T-helper 17 cell (primary cell): Measurements from ENCODE around the gene PRDM1. TPM values are rescaled to one million over a fixed set of nuclear protein-coding genes. Genes with fewer than 3 reads are reported as not detected.

Source experiments
- ATAC-seq: fragments of 150-1000 bp; cut with Tn5 transposase; 2 replicates; pipeline ENCODE4 v1.10.0; 2021; ENCODE audit warnings: mild to moderate bottlenecking, moderate library complexity
- DNase-seq, 3 donors: peaks; one replicate each; pipeline versions ENCODE4 v3.0.0 to v3.0.0-alpha.2; 2020 to 2021
- H3K9me3 ChIP-seq: one replicate; pipeline ENCODE4 v1.7.0; 2013; ENCODE audit warnings: low read length, mild to moderate bottlenecking; ENCODE audit not compliant: control insufficient read depth, poor library complexity, severe bottlenecking
- H3K27ac Mint-ChIP-seq: one replicate; pipeline ENCODE4 v1.8.0; 2022; ENCODE audit warnings: mild to moderate bottlenecking, moderate library complexity, mixed read lengths
- H3K27me3 Mint-ChIP-seq: one replicate; pipeline ENCODE4 v1.8.0; 2022; ENCODE audit warnings: mixed read lengths
- H3K36me3 Mint-ChIP-seq: one replicate; pipeline ENCODE4 v1.8.0; 2022; ENCODE audit warnings: low read depth, mixed read lengths
- H3K4me1 Mint-ChIP-seq: one replicate; pipeline ENCODE4 v1.8.0; 2022; ENCODE audit warnings: mild to moderate bottlenecking, mixed read lengths
- H3K4me3 Mint-ChIP-seq: one replicate; pipeline ENCODE4 v1.8.0; 2022; ENCODE audit warnings: mild to moderate bottlenecking, moderate library complexity, mixed read lengths
- total RNA-seq, 4 donors: library from RNA in 2 of 4; stranded (reverse) in 2 of 4; gene quantifications; one replicate each; pipeline ENCODE4 v1.2.3 and lab custom pipeline; 2022 to 2026

PRDM1 gene
- total RNA-seq, 2 donors from 2014 or later = 122 to 141 TPM

DNA sequence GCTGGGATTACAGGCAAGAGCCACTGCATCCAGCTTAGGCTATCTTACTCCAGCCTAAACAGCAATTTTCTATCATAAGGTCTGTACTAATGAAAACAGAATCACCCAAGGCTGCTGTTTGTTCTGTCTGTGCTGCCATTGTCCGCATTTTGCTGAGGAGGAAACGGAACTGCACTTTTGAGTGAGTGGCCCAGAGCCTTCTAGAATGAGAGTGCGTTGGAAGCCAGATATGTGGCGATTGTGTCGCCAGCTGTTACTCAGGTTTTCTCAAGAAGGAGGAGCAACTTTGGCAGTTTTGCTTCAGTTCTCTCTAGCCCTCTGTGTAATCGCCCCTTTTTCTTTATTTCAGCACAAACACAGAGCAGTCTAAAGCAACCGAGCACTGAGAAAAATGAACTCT, 18.3 kb downstream of the PRDM1 start:
- Mint-ChIP-seq H3K4me3 (peak overlapping the region; percentile 99), H3K36me3 (peaks cover 34% of the 10 kb centered on the region), H3K4me1 (peaks cover 50% of the 10 kb centered on the region), H3K27ac (peak overlapping the region; percentile 98), H3K27me3 (no peaks in the 10 kb centered on the region)
- no peak for ATAC-seq
- DNase-seq = no peak
- H3K9me3 ChIP-seq = no peaks in the 10 kb centered on the region

GRCh38 chr6:106104941-106105340, 18.8 kb downstream of the PRDM1 start:
- H3K4me3 Mint-ChIP-seq = peak overlapping the region; percentile 99
- ATAC-seq (no peak), DNase-seq (no peak)
- H3K27me3 Mint-ChIP-seq = no peaks in the 10 kb centered on the region
- H3K36me3 Mint-ChIP-seq = peaks cover 34% of the 10 kb centered on the region
- H3K27ac Mint-ChIP-seq = peak overlapping the region; percentile 98
- no peaks in the 10 kb centered on the region for H3K9me3 ChIP-seq
- peaks cover 50% of the 10 kb centered on the region for H3K4me1 Mint-ChIP-seq

GRCh38 chr6:106105493-106105892, 19.4 kb downstream of the PRDM1 start:
- peak overlapping the region; percentile 99 for H3K4me3 Mint-ChIP-seq
- DNase-seq = no peak
- no peaks in the 10 kb centered on the region for H3K27me3 Mint-ChIP-seq
- H3K9me3 ChIP-seq = no peaks in the 10 kb centered on the region
- peaks cover 51% of the 10 kb centered on the region for H3K4me1 Mint-ChIP-seq
- H3K27ac Mint-ChIP-seq = peak overlapping the region; percentile 98
- H3K36me3 Mint-ChIP-seq = peaks cover 34% of the 10 kb centered on the region
- no peak for ATAC-seq

GRCh38 chr6:106106276-106107042, 20.3 kb downstream of the PRDM1 start:
- ATAC-seq (no peak), DNase-seq (no peak)
- no peaks in the 10 kb centered on the region for H3K9me3 ChIP-seq
- Mint-ChIP-seq H3K27me3 (no peaks in the 10 kb centered on the region), H3K4me1 (peaks cover 50% of the 10 kb centered on the region), H3K4me3 (peak overlapping the region; percentile 79), H3K36me3 (peaks cover 28% of the 10 kb centered on the region), H3K27ac (peak overlapping the region; percentile 86)

DNA sequence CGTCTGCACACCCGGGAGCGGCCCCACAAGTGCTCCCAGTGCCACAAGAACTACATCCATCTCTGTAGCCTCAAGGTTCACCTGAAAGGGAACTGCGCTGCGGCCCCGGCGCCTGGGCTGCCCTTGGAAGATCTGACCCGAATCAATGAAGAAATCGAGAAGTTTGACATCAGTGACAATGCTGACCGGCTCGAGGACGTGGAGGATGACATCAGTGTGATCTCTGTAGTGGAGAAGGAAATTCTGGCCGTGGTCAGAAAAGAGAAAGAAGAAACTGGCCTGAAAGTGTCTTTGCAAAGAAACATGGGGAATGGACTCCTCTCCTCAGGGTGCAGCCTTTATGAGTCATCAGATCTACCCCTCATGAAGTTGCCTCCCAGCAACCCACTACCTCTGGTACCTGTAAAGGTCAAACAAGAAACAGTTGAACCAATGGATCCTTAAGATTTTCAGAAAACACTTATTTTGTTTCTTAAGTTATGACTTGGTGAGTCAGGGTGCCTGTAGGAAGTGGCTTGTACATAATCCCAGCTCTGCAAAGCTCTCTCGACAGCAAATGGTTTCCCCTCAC, 21.0 kb downstream of the PRDM1 start:
- no peak for DNase-seq
- Mint-ChIP-seq H3K36me3 (peaks cover 24% of the 10 kb centered on the region), H3K4me3 (peak overlapping the region; percentile 79), H3K27ac (peak overlapping the region; percentile 86), H3K4me1 (peaks cover 53% of the 10 kb centered on the region), H3K27me3 (no peaks in the 10 kb centered on the region)
- no peak for ATAC-seq
- no peaks in the 10 kb centered on the region for H3K9me3 ChIP-seq

DNA sequence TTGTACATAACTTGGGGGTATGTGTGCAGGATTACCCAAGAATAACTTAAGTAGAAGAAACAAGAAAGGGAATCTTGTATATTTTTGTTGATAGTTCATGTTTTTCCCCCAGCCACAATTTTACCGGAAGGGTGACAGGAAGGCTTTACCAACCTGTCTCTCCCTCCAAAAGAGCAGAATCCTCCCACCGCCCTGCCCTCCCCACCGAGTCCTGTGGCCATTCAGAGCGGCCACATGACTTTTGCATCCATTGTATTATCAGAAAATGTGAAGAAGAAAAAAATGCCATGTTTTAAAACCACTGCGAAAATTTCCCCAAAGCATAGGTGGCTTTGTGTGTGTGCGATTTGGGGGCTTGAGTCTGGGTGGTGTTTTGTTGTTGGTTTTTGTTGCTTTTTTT, 22.0 kb downstream of the PRDM1 start:
- Mint-ChIP-seq H3K27ac (peak overlapping the region; percentile 93), H3K4me3 (peak overlapping the region; percentile 51), H3K36me3 (peaks cover 22% of the 10 kb centered on the region)

DNA sequence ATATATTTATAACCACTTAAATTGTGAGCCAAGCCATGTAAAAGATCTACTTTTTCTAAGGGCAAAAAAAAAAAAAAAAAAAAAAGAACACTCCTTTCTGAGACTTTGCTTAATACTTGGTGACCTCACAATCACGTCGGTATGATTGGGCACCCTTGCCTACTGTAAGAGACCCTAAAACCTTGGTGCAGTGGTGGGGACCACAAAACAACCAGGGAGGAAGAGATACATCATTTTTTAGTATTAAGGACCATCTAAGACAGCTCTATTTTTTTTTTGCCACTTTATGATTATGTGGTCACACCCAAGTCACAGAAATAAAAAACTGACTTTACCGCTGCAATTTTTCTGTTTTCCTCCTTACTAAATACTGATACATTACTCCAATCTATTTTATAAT, 22.9 kb downstream of the PRDM1 start:
- Mint-ChIP-seq H3K4me3 (no peak overlapping the region), H3K36me3 (peaks cover 21% of the 10 kb centered on the region)

More for the DNA sequence above, 22.0 kb downstream of the PRDM1 start:
- DNase-seq (no peak), ATAC-seq (no peak)
- Mint-ChIP-seq H3K27me3 (no peaks in the 10 kb centered on the region), H3K4me1 (peaks cover 54% of the 10 kb centered on the region)
- H3K9me3 ChIP-seq = no peaks in the 10 kb centered on the region

GRCh38 chr6:106110164-106110826, 24.2 kb downstream of the PRDM1 start:
- H3K4me1 Mint-ChIP-seq = peaks cover 58% of the 10 kb centered on the region
- H3K9me3 ChIP-seq = no peaks in the 10 kb centered on the region
- no peak for DNase-seq
- ATAC-seq = no peak
- no peaks in the 10 kb centered on the region for H3K27me3 Mint-ChIP-seq
- peak overlapping the region; percentile 93 for H3K27ac Mint-ChIP-seq
- peaks cover 14% of the 10 kb centered on the region for H3K36me3 Mint-ChIP-seq
- H3K4me3 Mint-ChIP-seq = no peak overlapping the region

More for the DNA sequence above, 22.9 kb downstream of the PRDM1 start:
- Mint-ChIP-seq H3K27ac (peak overlapping the region; percentile 93), H3K27me3 (no peaks in the 10 kb centered on the region), H3K4me1 (peaks cover 54% of the 10 kb centered on the region)
- DNase-seq = no peak
- no peaks in the 10 kb centered on the region for H3K9me3 ChIP-seq
- no peak for ATAC-seq

DNA sequence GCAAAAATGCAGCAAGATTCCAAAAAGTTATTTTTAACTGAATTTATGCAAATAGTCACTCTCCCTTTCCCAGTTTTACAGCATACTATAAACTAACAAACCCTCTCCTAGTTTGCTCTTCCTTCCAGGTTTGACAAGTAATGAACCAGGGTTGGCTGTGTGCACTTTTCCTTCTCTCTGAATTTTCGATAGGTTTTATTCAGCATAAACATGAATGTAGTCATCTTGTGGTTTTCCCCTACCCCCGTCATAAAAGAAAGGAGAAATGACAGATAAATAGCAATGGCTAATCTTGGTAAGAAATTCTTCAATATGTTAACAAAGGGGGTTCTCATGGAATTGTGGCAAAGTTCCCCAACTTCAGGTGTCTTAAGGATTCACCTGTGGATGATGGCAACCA, 26.3 kb downstream of the PRDM1 start:
- H3K9me3 ChIP-seq = no peaks in the 10 kb centered on the region
- Mint-ChIP-seq H3K27me3 (no peaks in the 10 kb centered on the region), H3K4me1 (peaks cover 58% of the 10 kb centered on the region), H3K36me3 (peaks cover 7% of the 10 kb centered on the region), H3K4me3 (peak overlapping the region; percentile 82), H3K27ac (peak overlapping the region; percentile 93)
- DNase-seq = no peak
- ATAC-seq = peak; percentile 22

- Mint-ChIP-seq H3K36me3 (peaks cover 3% of the 10 kb centered on the region), H3K4me3 (peak overlapping the region; percentile 82), H3K4me1 (peaks cover 58% of the 10 kb centered on the region), H3K27ac (peak overlapping the region; percentile 93), H3K27me3 (no peaks in the 10 kb centered on the region)
- no peaks in the 10 kb centered on the region for H3K9me3 ChIP-seq
- no peak for ATAC-seq
- DNase-seq = no peak
Observed at GRCh38 chr6:106113256-106113959, 27.3 kb downstream of the PRDM1 start.

DNA sequence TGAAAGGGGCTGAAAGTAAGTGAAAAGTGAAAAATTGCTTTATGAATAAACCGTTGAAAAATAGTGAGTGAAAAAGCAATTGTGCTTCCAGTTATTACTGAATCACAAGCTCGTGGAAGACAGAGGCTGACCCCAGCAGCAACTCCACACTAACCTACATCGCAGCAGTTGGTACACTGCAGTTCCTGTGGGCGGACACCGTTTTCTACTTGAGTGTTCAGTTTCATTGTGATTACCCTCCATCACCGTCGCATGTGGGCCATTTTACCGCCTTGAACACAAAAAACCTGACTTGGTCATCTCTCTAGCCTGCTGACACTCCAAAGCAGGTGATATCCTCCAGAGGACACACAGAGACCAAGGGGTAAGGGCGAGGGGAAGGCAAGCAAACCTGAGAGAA, 28.4 kb downstream of the PRDM1 start:
- Mint-ChIP-seq H3K36me3 (no peaks in the 10 kb centered on the region), H3K4me3 (peak overlapping the region; percentile 82), H3K4me1 (peaks cover 60% of the 10 kb centered on the region), H3K27ac (peak overlapping the region; percentile 93), H3K27me3 (no peaks in the 10 kb centered on the region)
- no peaks in the 10 kb centered on the region for H3K9me3 ChIP-seq
- ATAC-seq (peak; percentile 27), DNase-seq (peak in 1 of 3 donors; percentile 20)

GRCh38 chr6:106115286-106115685, 29.1 kb downstream of the PRDM1 start:
- Mint-ChIP-seq H3K36me3 (no peaks in the 10 kb centered on the region), H3K4me1 (peaks cover 64% of the 10 kb centered on the region), H3K27ac (peak overlapping the region; percentile 93), H3K4me3 (peak overlapping the region; percentile 82), H3K27me3 (no peaks in the 10 kb centered on the region)
- ATAC-seq = no peak
- DNase-seq = no peak
- no peaks in the 10 kb centered on the region for H3K9me3 ChIP-seq
